SK-N-SH treated with all-trans-retinoic acid at 6 μM for 48 hours (cell line): Measurements from ENCODE around the gene ADAMTS9.
A peak's percentile ranks its signal among the peaks of the same experiment; 100 is the strongest.

Experiments
- ATAC-seq: fragments of 200-7000 bp; cut with Tn5 transposase; 3 replicates; pipeline ENCODE4 v1.9.1; 2020; ENCODE audit warnings: mild to moderate bottlenecking, moderate library complexity
- ARNTL ChIP-seq: fragments of 450-650 bp; formaldehyde crosslinking; IDR thresholded peaks from 2 replicates; pipeline ENCODE4 v1.5.0; 2020; ENCODE audit warnings: low read depth, mild to moderate bottlenecking, moderate library complexity, borderline replicate concordance
- BACH2 ChIP-seq: fragments of 250-450 bp; sonication (Bioruptor Pico); IDR thresholded peaks from 2 replicates; pipeline ENCODE4 v1.9.0; 2021; ENCODE audit warnings: mild to moderate bottlenecking, borderline replicate concordance
- CREB5 ChIP-seq: fragments of 250-450 bp; sonication (Bioruptor Pico); IDR thresholded peaks from 2 replicates; pipeline ENCODE4 v1.5.1; 2020; ENCODE audit warnings: low read depth, mild to moderate bottlenecking, moderate library complexity
- CSDC2 ChIP-seq: fragments of 250-450 bp; sonication (Bioruptor Pico); IDR thresholded peaks from 2 replicates; pipeline ENCODE4 v1.5.0; 2020; ENCODE audit warnings: mild to moderate bottlenecking, moderate library complexity
- CSRNP3 ChIP-seq: fragments of 250-450 bp; sonication (Bioruptor Pico); IDR thresholded peaks from 2 replicates; pipeline ENCODE4 v1.5.1; 2021; ENCODE audit warnings: mild to moderate bottlenecking, moderate library complexity
- ESRRG ChIP-seq: fragments of 250-450 bp; sonication (Bioruptor Pico); IDR thresholded peaks from 2 replicates; pipeline ENCODE4 v1.6.1; 2021; ENCODE audit warnings: mild to moderate bottlenecking
- GLIS3 ChIP-seq: fragments of 250-450 bp; sonication (Bioruptor Pico); IDR thresholded peaks from 2 replicates; pipeline ENCODE4 v1.5.0; 2020; ENCODE audit warnings: mild to moderate bottlenecking, moderate library complexity
- ISL1 ChIP-seq: fragments of 250-450 bp; sonication (Bioruptor Pico); IDR thresholded peaks from 2 replicates; pipeline ENCODE4 v2.1.2; 2022; ENCODE audit warnings: mild to moderate bottlenecking, moderate library complexity
- PATZ1 ChIP-seq: fragments of 250-450 bp; sonication (Bioruptor Pico); IDR thresholded peaks from 2 replicates; pipeline ENCODE4 v1.8.0; 2020; ENCODE audit warnings: mild to moderate bottlenecking, moderate library complexity, borderline replicate concordance
- POU6F1 ChIP-seq: fragments of 250-450 bp; sonication (Bioruptor Pico); IDR thresholded peaks from 2 replicates; pipeline ENCODE4 v1.8.0; 2021; ENCODE audit warnings: low read depth, mild to moderate bottlenecking, moderate library complexity, borderline replicate concordance
- PPARA ChIP-seq: fragments of 250-450 bp; sonication (Bioruptor Pico); IDR thresholded peaks from 2 replicates; pipeline ENCODE4 v1.5.0; 2020; ENCODE audit warnings: mild to moderate bottlenecking, borderline replicate concordance
- RARB ChIP-seq: fragments of 250-450 bp; sonication (Bioruptor Pico); IDR thresholded peaks from 2 replicates; pipeline ENCODE4 v1.8.0; 2021; ENCODE audit warnings: mild to moderate bottlenecking, moderate library complexity
- SNAI2 ChIP-seq: fragments of 250-450 bp; sonication (Bioruptor Pico); IDR thresholded peaks from 2 replicates; pipeline ENCODE4 v1.5.0; 2020; ENCODE audit warnings: mild to moderate bottlenecking, moderate library complexity
- TOX ChIP-seq: fragments of 250-450 bp; sonication (Bioruptor Pico); IDR thresholded peaks from 2 replicates; pipeline ENCODE4 v1.8.0; 2021; ENCODE audit warnings: mild to moderate bottlenecking, moderate library complexity, borderline replicate concordance
- ZC3H10 ChIP-seq: fragments of 250-450 bp; sonication (Bioruptor Pico); IDR thresholded peaks from 2 replicates; pipeline ENCODE4 v1.5.1; 2021; ENCODE audit warnings: mild to moderate bottlenecking, moderate library complexity
- ZFP3 ChIP-seq: fragments of 250-450 bp; sonication (Bioruptor Pico); IDR thresholded peaks from 2 replicates; pipeline ENCODE4 v1.5.0; 2020; ENCODE audit warnings: mild to moderate bottlenecking, moderate library complexity
- ZFP30 ChIP-seq: fragments of 450-650 bp; formaldehyde crosslinking; IDR thresholded peaks from 2 replicates; pipeline ENCODE4 v1.5.0; 2022; ENCODE audit warnings: mild to moderate bottlenecking, moderate library complexity
- ZNF70 ChIP-seq: fragments of 450-650 bp; formaldehyde crosslinking; IDR thresholded peaks from 2 replicates; pipeline ENCODE4 v1.5.0; 2020; ENCODE audit warnings: mild to moderate bottlenecking, moderate library complexity
- ZNF8 ChIP-seq: fragments of 450-650 bp; formaldehyde crosslinking; IDR thresholded peaks from 2 replicates; pipeline ENCODE4 v1.5.0; 2020; ENCODE audit warnings: mild to moderate bottlenecking, moderate library complexity
- TF ChIP-seq, protein P1 (sequence below): fragments of 250-450 bp; sonication (Bioruptor Pico); IDR thresholded peaks from 2 replicates; pipeline ENCODE4 v1.5.0; 2020; ENCODE audit warnings: mild to moderate bottlenecking, moderate library complexity

The ADAMTS9 gene

DNA sequence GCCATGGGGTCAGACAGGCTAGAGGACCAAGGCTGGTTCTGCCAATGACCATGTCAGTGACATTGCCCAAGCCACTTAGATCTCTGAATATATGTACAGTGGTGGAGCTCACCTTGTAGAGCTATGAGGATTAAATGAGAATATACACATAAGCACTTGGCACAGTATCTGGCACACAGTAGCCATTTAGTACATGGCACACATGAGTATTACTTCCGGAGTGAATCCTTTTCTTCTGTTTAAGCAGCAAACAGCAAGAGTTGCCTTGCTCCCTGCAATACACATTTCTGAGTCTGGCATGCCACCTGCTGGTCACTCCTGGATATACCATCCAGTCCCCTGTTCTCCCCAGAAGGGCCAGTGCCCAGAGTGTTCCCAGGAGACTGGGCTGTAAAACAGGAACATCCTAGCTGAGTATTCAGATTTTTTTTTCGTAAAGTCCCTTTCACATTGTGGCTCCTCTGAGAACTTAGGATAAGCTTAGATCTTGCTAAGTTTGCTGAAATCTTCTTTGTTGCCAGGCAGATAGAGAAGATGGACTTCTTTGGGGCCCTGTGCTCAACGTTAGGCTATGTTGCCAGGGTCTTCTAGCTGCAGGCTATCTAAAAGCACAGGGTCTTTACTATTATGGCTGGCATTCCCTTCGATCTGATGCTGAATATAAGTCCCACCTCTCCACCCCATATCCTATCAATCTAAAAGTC, 203.4 kb downstream of the ADAMTS9 start:
- ATAC-seq, result peak; percentile 100
- TF ChIP-seq ZNF8 (CRISPR knock-in tag) (peak; percentile 21; the same call in 1 of the 2 replicates), TOX (CRISPR knock-in tag) (no peak)
- TF ChIP-seq, all 23 proteins: peak for 1

DNA sequence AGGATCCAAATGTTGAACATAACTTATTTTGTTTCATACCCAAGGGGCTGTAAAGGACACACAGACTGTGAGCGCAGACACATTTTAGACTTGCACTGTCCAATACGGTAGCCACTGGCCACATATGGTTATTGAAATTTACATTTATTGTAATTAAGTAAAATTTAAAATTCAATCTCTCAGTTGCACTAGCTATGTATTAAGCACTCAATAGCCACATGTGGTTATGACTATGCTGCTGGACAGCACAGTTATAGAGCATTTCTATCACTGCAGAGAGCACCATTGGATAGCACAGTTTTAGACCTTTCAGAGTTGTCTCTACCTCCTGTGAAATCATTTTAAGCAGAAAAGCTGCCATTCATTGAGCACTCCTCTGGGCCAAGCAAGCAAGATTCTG, 204.3 kb downstream of the ADAMTS9 start:
- no peak for TF ChIP-seq CSRNP3 (CRISPR knock-in tag)
- no peak for TF ChIP-seq ZNF70
- no peak for TF ChIP-seq ZC3H10
- no peak for TF ChIP-seq ZFP3 (CRISPR knock-in tag)
- no peak for TF ChIP-seq CREB5
- TF ChIP-seq ZFP30 (CRISPR knock-in tag), result no peak
- no peak for TF ChIP-seq ZNF8 (CRISPR knock-in tag)
- TF ChIP-seq ISL1 (CRISPR knock-in tag), result no peak
- TF ChIP-seq, protein P1, sequence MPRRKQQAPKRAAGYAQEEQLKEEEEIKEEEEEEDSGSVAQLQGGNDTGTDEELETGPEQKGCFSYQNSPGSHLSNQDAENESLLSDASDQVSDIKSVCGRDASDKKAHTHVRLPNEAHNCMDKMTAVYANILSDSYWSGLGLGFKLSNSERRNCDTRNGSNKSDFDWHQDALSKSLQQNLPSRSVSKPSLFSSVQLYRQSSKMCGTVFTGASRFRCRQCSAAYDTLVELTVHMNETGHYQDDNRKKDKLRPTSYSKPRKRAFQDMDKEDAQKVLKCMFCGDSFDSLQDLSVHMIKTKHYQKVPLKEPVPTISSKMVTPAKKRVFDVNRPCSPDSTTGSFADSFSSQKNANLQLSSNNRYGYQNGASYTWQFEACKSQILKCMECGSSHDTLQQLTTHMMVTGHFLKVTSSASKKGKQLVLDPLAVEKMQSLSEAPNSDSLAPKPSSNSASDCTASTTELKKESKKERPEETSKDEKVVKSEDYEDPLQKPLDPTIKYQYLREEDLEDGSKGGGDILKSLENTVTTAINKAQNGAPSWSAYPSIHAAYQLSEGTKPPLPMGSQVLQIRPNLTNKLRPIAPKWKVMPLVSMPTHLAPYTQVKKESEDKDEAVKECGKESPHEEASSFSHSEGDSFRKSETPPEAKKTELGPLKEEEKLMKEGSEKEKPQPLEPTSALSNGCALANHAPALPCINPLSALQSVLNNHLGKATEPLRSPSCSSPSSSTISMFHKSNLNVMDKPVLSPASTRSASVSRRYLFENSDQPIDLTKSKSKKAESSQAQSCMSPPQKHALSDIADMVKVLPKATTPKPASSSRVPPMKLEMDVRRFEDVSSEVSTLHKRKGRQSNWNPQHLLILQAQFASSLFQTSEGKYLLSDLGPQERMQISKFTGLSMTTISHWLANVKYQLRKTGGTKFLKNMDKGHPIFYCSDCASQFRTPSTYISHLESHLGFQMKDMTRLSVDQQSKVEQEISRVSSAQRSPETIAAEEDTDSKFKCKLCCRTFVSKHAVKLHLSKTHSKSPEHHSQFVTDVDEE, result no peak
- TF ChIP-seq ESRRG (CRISPR knock-in tag), result no peak
- TF ChIP-seq ARNTL, result no peak
- ATAC-seq, result no peak; the same call in 2 of the 3 replicates

DNA sequence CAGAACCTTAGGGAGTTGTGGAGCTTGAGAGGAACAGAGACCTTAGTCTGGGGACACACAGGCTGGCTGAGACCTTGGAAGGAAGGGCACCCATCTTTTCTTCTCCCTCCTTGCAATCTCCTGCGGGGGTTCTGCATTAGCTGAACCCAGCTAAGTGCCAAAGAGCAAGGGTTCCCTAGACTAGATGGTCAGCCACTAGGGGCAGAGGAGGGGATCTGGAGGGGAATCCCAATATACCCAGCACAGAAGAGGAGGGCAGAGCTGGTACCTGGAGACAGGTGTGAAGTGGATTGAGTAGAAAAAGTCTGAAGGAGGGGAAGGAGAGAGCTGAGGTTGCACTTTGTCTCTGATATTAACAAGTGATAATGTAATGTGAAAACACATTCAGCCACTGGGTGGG, 212.8 kb downstream of the ADAMTS9 start:
- no peak for TF ChIP-seq CREB5
- no peak for TF ChIP-seq BACH2 (CRISPR knock-in tag)
- TF ChIP-seq ARNTL, result no peak
- TF ChIP-seq, protein P1, result no peak
- TF ChIP-seq GLIS3 (CRISPR knock-in tag), result no peak
- TF ChIP-seq TOX (CRISPR knock-in tag), result no peak
- no peak for TF ChIP-seq SNAI2
- no peak for ATAC-seq

DNA sequence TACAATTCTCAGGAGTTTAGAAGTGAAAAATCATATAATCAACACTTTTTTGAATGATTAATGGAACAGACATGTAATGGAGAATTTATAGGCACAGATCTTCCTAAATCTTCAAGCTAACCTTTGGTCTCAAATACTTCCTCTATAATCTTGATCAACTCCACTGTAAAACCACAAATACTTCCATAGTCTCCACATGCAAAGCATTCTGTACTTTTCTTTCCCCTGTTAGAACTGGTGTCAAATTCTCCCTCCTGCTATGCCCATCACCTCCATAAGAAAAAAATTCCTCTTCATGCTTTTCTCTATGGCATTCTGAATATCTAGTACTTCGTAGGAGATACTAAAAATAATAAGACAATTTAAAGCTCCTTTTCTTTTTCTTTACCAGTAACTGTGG, 214.3 kb downstream of the ADAMTS9 start:
- TF ChIP-seq ZFP3 (CRISPR knock-in tag), result no peak
- no peak for TF ChIP-seq TOX (CRISPR knock-in tag)
- TF ChIP-seq ZNF8 (CRISPR knock-in tag), result no peak
- TF ChIP-seq PATZ1 (CRISPR knock-in tag), result no peak
- TF ChIP-seq PPARA, result no peak
- TF ChIP-seq CSDC2 (CRISPR knock-in tag), result no peak
- TF ChIP-seq ZFP30 (CRISPR knock-in tag), result no peak
- TF ChIP-seq GLIS3 (CRISPR knock-in tag), result no peak
- TF ChIP-seq RARB (CRISPR knock-in tag), result no peak
- no peak for TF ChIP-seq POU6F1
- no peak for TF ChIP-seq ISL1 (CRISPR knock-in tag)
- ATAC-seq, result no peak
